Urothelium cell line (cell line): ENCODE results near the gene CFAP126.
"Not testable (repeated sequence)": the region's sequence is repeated elsewhere in the genome, so short reads cannot be mapped to it uniquely, and the experiment has no call there.

Source experiments
- DNase-seq: peaks from one replicate; pipeline ENCODE4 v3.0.0; 2011; ENCODE audit warnings: low spot score, mixed read lengths
- FAIRE-seq: peaks from 2 replicates; lab custom pipeline; 2011; peaks lifted over from hg19 to GRCh38; lab: Jason Lieb, UNC

Gene CFAP126

GRCh38 chr1:161367684-161368400 is at the start of gene CFAP126:
TSS of gene CFAP126 (minus strand) at chr1:161367876. CDS start at chr1:161367868, 8 bp downstream.
- FAIRE-seq (no peak), DNase-seq (peak; percentile 54)

GRCh38 chr1:161413050-161413449 is 45.4 kb upstream of the CFAP126 start:
- not testable (repeated sequence) for DNase-seq, FAIRE-seq

- not testable (repeated sequence) for DNase-seq, FAIRE-seq
These were observed 42.9 kb upstream of the CFAP126 start for GRCh38 chr1:161410636-161410970.

- DNase-seq: not testable (repeated sequence)
These were observed 42.4 kb upstream of the CFAP126 start for GRCh38 chr1:161409848-161410635.

GRCh38 chr1:161408429-161409052 is 40.9 kb upstream of the CFAP126 start:
- DNase-seq: no peak
- no peak for FAIRE-seq

More at GRCh38 chr1:161409848-161410635, 42.4 kb upstream of the CFAP126 start:
- FAIRE-seq: not testable (repeated sequence)

- DNase-seq (no peak), FAIRE-seq (no peak)
These were observed 39.8 kb upstream of the CFAP126 start for GRCh38 chr1:161407451-161407985.

- DNase-seq, FAIRE-seq: not testable (repeated sequence)
These were observed 38.9 kb upstream of the CFAP126 start for GRCh38 chr1:161406551-161406950.

- FAIRE-seq (no peak), DNase-seq (no peak)
These were observed 36.4 kb upstream of the CFAP126 start for GRCh38 chr1:161404051-161404597.

GRCh38 chr1:161402446-161402845 is 34.8 kb upstream of the CFAP126 start:
- no peak for DNase-seq
- FAIRE-seq: no peak

- FAIRE-seq (no peak), DNase-seq (peak; percentile 86)
These were observed 31.8 kb upstream of the CFAP126 start for GRCh38 chr1:161399257-161399998.

GRCh38 chr1:161398900-161399256 is 31.2 kb upstream of the CFAP126 start:
- FAIRE-seq (no peak), DNase-seq (no peak)

GRCh38 chr1:161397038-161397437 is 29.4 kb upstream of the CFAP126 start:
- not testable (repeated sequence) for FAIRE-seq

GRCh38 chr1:161393151-161393550 is 25.5 kb upstream of the CFAP126 start:
- no peak for FAIRE-seq
- no peak for DNase-seq

More at GRCh38 chr1:161397038-161397437, 29.4 kb upstream of the CFAP126 start:
- DNase-seq: not testable (repeated sequence)

- DNase-seq: no peak
- FAIRE-seq: no peak
These were observed 23.9 kb upstream of the CFAP126 start for GRCh38 chr1:161391611-161392010.

- DNase-seq, FAIRE-seq: not testable (repeated sequence)
These were observed 23.5 kb upstream of the CFAP126 start for GRCh38 chr1:161391136-161391535.

GRCh38 chr1:161390559-161390858 is 22.8 kb upstream of the CFAP126 start:
- DNase-seq: no peak
- no peak for FAIRE-seq

- DNase-seq (peak; percentile 96), FAIRE-seq (peak; percentile 73)
These were observed 22.2 kb upstream of the CFAP126 start for GRCh38 chr1:161389691-161390558.

- DNase-seq, FAIRE-seq: not testable (repeated sequence)
These were observed 21.5 kb upstream of the CFAP126 start for GRCh38 chr1:161389158-161389557.

- FAIRE-seq (no peak), DNase-seq (no peak)
These were observed 21.0 kb upstream of the CFAP126 start for GRCh38 chr1:161388639-161389038.
